Measurements from ENCODE around the gene ZBTB38. TPM values are rescaled to one million over a fixed set of nuclear protein-coding genes. Genes with fewer than 3 reads are reported as not detected.

ZBTB38 gene
- total and polyA plus RNA-seq, 2 of the 13 experiments (the other 11 are each of a cell fraction or from before 2014, with no cell fraction given), result 26.8 to 51.7 TPM

- no peak for TF ChIP-seq TEAD2 (CRISPR knock-in tag; IDR thresholded peaks at IDR 0.05)
- TF ChIP-seq PTBP1 (IDR thresholded peaks at IDR 0.05; ENCODE audit: low read depth, low read length, poor library complexity, severe bottlenecking), result no peak
- TF ChIP-seq CBFB (CRISPR knock-in tag; IDR thresholded peaks at IDR 0.05), result peak; percentile 15; the same call in 1 of the 2 replicates
- TF ChIP-seq PCBP1 (IDR thresholded peaks at IDR 0.05; ENCODE audit: borderline replicate concordance, low read depth, low read length), result no peak
- TF ChIP-seq ZNF207 (IDR thresholded peaks at IDR 0.05; ENCODE audit: borderline replicate concordance), result no peak
- peak; percentile 45; the same call in 1 of the 2 replicates for TF ChIP-seq SALL1 (CRISPR knock-in tag; IDR thresholded peaks at IDR 0.05)
- no peak for TF ChIP-seq HBP1 (CRISPR knock-in tag; IDR thresholded peaks at IDR 0.05; ENCODE audit: low read depth)
- TF ChIP-seq SRSF1 (optimal IDR thresholded peaks at IDR 0.05; ENCODE audit: low read depth, low read length), result no peak
- TF ChIP-seq FOXK2 (IDR thresholded peaks at IDR 0.05), result peak; percentile 57; the same call in 1 of the 2 replicates
- TF ChIP-seq ZNF383 (CRISPR knock-in tag; IDR thresholded peaks at IDR 0.05; ENCODE audit: borderline replicate concordance), result no peak
- no peak for TF ChIP-seq ARHGAP35 (CRISPR knock-in tag; IDR thresholded peaks at IDR 0.05; ENCODE audit: borderline replicate concordance)
- TF ChIP-seq ZBTB4 (CRISPR knock-in tag; IDR thresholded peaks at IDR 0.05; ENCODE audit: borderline replicate concordance), result no peak
- peak; percentile 87 for TF ChIP-seq SOX5 (CRISPR knock-in tag; IDR thresholded peaks at IDR 0.05; ENCODE audit: borderline replicate concordance)
- TF ChIP-seq SRY (CRISPR knock-in tag; IDR thresholded peaks at IDR 0.05), result no peak
- no peak for TF ChIP-seq ZSCAN22 (CRISPR knock-in tag; IDR thresholded peaks at IDR 0.05)
- no peak for TF ChIP-seq JUND (CRISPR knock-in tag; IDR thresholded peaks at IDR 0.05)
- TF ChIP-seq XRCC5 (optimal IDR thresholded peaks at IDR 0.05; ENCODE audit: low read length), result peak; percentile 30
- TF ChIP-seq CREM (IDR thresholded peaks at IDR 0.05), result peak; percentile 73; the same call in 1 of the 2 replicates
- no peak for TF ChIP-seq CREM (CRISPR knock-in tag; IDR thresholded peaks at IDR 0.05)
- TF ChIP-seq ZXDC (CRISPR knock-in tag; IDR thresholded peaks at IDR 0.05), result no peak
- TF ChIP-seq HHEX (CRISPR knock-in tag; IDR thresholded peaks at IDR 0.05), result no peak
- no peak for TF ChIP-seq STAT5B (CRISPR knock-in tag; IDR thresholded peaks at IDR 0.05)
- no peak for TF ChIP-seq BHLHE40 (IDR thresholded peaks at IDR 0.05; ENCODE audit: low read length)
- TF ChIP-seq CREB1 (IDR thresholded peaks at IDR 0.05), result 0 out of 2 replicates have a peak, but pooled peaks have one; percentile 44
- peak; percentile 73; the same call in 1 of the 2 replicates for TF ChIP-seq CREB1 (CRISPR knock-in tag; IDR thresholded peaks at IDR 0.05)
Observed at GRCh38 chr3:141400073-141400971, 32.0 kb downstream of the ZBTB38 start (continued).

Measured in HepG2 (cell line).